LNCaP clone FGC (cell line): ENCODE measurements around the gene MRPL55.
"Not testable (repeated sequence)": the region's sequence is repeated elsewhere in the genome, so short reads cannot be mapped to it uniquely, and the experiment has no call there.

Experiments
- DNase-seq: peaks from one replicate; pipeline ENCODE4 v3.0.0-alpha.2; 2011; ENCODE audit warnings: low read depth
- H3K4me3 ChIP-seq: 2 replicates; pipeline ENCODE4 v1.5.1; 2011; ENCODE audit warnings: mild to moderate bottlenecking, low read depth, low read length, control low read depth
- CTCF ChIP-seq: IDR thresholded peaks from 2 replicates; pipeline ENCODE4 v1.5.1; 2012; ENCODE audit warnings: mild to moderate bottlenecking; ENCODE audit not compliant: control insufficient read depth, insufficient read depth; ENCODE audit errors: extremely low read depth

MRPL55 gene

GRCh38 chr1:228120857-228121489 lies 11.9 kb upstream of the MRPL55 start:
- no peak for DNase-seq
- no peak overlapping the region for H3K4me3 ChIP-seq
- no peak for TF ChIP-seq CTCF

- no peak overlapping the region for H3K4me3 ChIP-seq
- no peak for DNase-seq
- TF ChIP-seq CTCF, result no peak
Measured at GRCh38 chr1:228120351-228120750, 11.3 kb upstream of the MRPL55 start.

DNA sequence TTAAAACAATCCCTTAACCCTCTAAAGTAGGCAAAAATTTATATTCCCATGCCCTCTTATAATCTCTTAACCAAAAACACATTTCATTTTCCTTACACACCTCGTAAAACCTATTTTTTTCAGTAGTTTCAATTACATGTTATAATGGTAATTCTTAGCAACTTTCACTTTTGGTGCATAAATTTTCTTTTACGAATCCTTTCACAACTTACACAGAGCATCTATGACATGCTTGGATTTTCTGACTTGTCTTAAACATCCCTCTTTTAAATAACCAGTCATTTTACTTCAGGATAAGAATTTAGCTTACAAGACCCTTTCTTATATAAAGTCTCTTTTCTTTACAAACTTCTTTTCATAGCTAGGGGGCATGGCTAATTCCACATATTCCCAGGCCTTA lies 8.9 kb upstream of the MRPL55 start:
- DNase-seq, result no peak
- no peak overlapping the region for H3K4me3 ChIP-seq
- TF ChIP-seq CTCF, result no peak

DNA sequence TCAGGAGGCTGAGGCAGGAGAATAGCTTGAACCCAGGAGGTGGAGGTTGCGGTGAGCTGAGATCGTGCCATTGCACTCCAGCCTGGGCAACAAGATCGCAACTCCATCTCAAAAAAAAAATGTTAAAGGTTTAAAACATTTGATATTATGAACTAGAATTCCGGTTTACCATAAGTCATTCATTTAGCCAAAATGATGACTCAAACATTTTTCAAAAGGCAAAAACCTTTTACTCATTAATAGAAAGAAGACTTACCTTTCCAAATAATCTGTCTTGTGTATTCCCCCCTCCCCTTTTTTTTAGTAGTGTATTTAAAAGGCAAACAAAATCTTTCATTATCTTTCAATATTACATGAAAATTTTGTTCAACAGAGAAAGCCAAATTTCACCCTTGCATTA lies 8.2 kb upstream of the MRPL55 start:
- TF ChIP-seq CTCF, result no peak
- DNase-seq, result no peak
- H3K4me3 ChIP-seq, result no peak overlapping the region

- TF ChIP-seq CTCF, result no peak
- no peak overlapping the region for H3K4me3 ChIP-seq
- no peak for DNase-seq
Measured at GRCh38 chr1:228114827-228115226, 5.7 kb upstream of the MRPL55 start.

- TF ChIP-seq CTCF, result no peak
- no peak overlapping the region for H3K4me3 ChIP-seq
- no peak for DNase-seq
Measured at GRCh38 chr1:228112617-228113016, 3.5 kb upstream of the MRPL55 start.

DNA sequence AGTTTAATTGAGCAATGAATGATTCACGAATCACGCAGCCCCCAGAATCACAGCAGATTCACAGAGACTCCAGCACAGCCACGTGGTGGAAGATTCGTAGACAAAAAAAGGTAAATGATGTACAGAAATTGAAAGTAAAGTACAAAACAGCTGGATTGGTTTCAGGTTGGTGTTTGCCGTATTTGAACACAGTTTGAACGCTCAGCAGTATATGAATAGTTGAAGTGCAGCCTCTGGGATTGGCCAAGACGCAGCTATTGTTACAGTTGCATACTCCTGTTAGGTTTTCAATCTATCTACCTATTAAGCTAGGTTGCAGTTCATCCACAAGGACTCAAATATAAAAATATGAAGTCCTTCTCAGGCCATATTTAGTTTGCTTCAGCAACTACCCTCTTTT lies 3.1 kb upstream of the MRPL55 start:
- H3K4me3 ChIP-seq, result no peak overlapping the region
- no peak for TF ChIP-seq CTCF

DNA sequence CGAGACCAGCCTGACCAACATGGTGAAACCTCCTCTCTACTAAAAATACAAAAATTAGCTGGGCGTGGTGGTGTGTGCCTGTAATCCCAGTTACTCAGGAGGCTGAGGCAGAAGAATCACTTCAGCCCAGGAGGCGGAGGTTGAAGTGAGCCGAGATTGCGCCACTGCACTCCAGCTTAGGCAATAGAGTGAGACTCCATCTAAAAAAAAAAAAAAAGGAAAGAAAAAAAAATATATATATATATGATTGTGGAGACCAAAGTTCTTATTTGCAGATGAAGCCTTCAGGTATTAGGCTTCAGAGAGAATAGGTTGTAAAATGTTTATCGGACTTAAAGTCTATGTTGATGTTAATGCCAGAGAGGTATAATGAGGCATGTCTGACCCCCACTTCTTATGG lies 2.2 kb upstream of the MRPL55 start:
- DNase-seq, H3K4me3 ChIP-seq: not testable (repeated sequence)

More for the DNA sequence above, 3.1 kb upstream of the MRPL55 start:
- DNase-seq, result no peak
